Neural progenitor cell (in vitro differentiated cells): ENCODE measurements around the gene PCDHGB1. TPM values are rescaled to one million over a fixed set of nuclear protein-coding genes. Genes with fewer than 3 reads are reported as not detected.
A peak's percentile ranks its signal among the peaks of the same experiment; 100 is the strongest.
"Not testable (repeated sequence)": the region's sequence is repeated elsewhere in the genome, so short reads cannot be mapped to it uniquely, and the experiment has no call there.

Experiments used
- DNase-seq: peaks from one replicate; pipeline ENCODE4 v3.0.0-alpha.2; 2016; ENCODE audit warnings: low spot score
- H2AFZ ChIP-seq: fragments of 200-600 bp; sonication (generic); replicated peaks from 2 replicates; pipeline ENCODE4 v1.6.1; 2016; ENCODE audit warnings: antibody characterized with exemption
- H3F3A ChIP-seq: fragments of 200-600 bp; sonication (generic); 2 replicates; pipeline ENCODE4 v1.6.1; 2016; ENCODE audit warnings: antibody characterized with exemption, low read depth
- H3K27ac ChIP-seq: fragments of 200-600 bp; sonication (generic); 2 replicates; pipeline ENCODE4 v1.5.1; 2016; ENCODE audit warnings: mild to moderate bottlenecking
- H3K27me3 ChIP-seq: fragments of 200-600 bp; sonication (generic); 2 replicates; pipeline ENCODE4 v1.6.1; 2016; ENCODE audit warnings: mild to moderate bottlenecking, moderate library complexity
- H3K36me3 ChIP-seq: fragments of 200-600 bp; sonication (generic); 2 replicates; pipeline ENCODE4 v1.5.1; 2016
- H3K4me1 ChIP-seq: fragments of 200-600 bp; sonication (generic); 2 replicates; pipeline ENCODE4 v1.6.1; 2016; ENCODE audit warnings: mixed run types
- H3K4me2 ChIP-seq: fragments of 200-600 bp; sonication (generic); 2 replicates; pipeline ENCODE4 v1.6.1; 2016
- H3K4me3 ChIP-seq: fragments of 200-600 bp; sonication (generic); 2 replicates; pipeline ENCODE4 v1.5.1; 2016
- H3K79me2 ChIP-seq: fragments of 200-600 bp; sonication (generic); 2 replicates; pipeline ENCODE4 v1.6.1; 2016; ENCODE audit warnings: low read depth
- H3K9ac ChIP-seq: fragments of 200-600 bp; sonication (generic); 2 replicates; pipeline ENCODE4 v1.6.1; 2016
- H3K9me3 ChIP-seq: fragments of 200-600 bp; sonication (generic); 2 replicates; pipeline ENCODE4 v1.5.1; 2016; ENCODE audit warnings: low read depth
- H4K20me1 ChIP-seq: fragments of 200-600 bp; sonication (generic); 2 replicates; pipeline ENCODE4 v1.6.1; 2016; ENCODE audit warnings: low read depth
- H3K27ac Mint-ChIP-seq: 3 replicates; pipeline ENCODE4 v1.8.0; 2021; ENCODE audit warnings: mixed read lengths
- H3K27me3 Mint-ChIP-seq: 2 replicates; pipeline ENCODE4 v1.8.0; 2022; ENCODE audit warnings: low read depth, mild to moderate bottlenecking, inconsistent platforms, moderate library complexity, mixed read lengths; ENCODE audit not compliant: insufficient read depth
- H3K36me3 Mint-ChIP-seq: 3 replicates; pipeline ENCODE4 v1.8.0; 2021; ENCODE audit warnings: mixed read lengths
- H3K4me1 Mint-ChIP-seq: 3 replicates; pipeline ENCODE4 v1.8.0; 2021; ENCODE audit warnings: mixed read lengths
- H3K4me3 Mint-ChIP-seq: 3 replicates; pipeline ENCODE4 v1.8.0; 2021; ENCODE audit warnings: mild to moderate bottlenecking, moderate library complexity, mixed read lengths
- H3K9me3 Mint-ChIP-seq: 3 replicates; pipeline ENCODE4 v1.8.0; 2020; ENCODE audit warnings: mixed read lengths
- CTCF ChIP-seq: fragments of 200-600 bp; sonication (generic); IDR thresholded peaks from 2 replicates; pipeline ENCODE4 v1.5.1; 2017; ENCODE audit warnings: antibody characterized with exemption, mild to moderate bottlenecking
- EZH2 ChIP-seq: fragments of 200-600 bp; sonication (generic); IDR thresholded peaks from 2 replicates; pipeline ENCODE4 v1.6.1; 2017; ENCODE audit warnings: antibody characterized with exemption, mild to moderate bottlenecking, moderate library complexity
- EZH2phosphoT487 ChIP-seq: fragments of 200-600 bp; sonication (generic); IDR thresholded peaks from 2 replicates; pipeline ENCODE4 v1.6.1; 2017; ENCODE audit warnings: antibody characterized with exemption
- total RNA-seq: library from RNA; depleted of rRNA; stranded (reverse); fragments of >200 nt; gene quantifications from 2 replicates; pipeline ENCODE4 v1.2.3, GENCODE V29; 2015; ENCODE audit warnings: low replicate concordance

Gene PCDHGB1
- total RNA-seq, 1 donor from 2014 or later: 3.6 TPM

- Mint-ChIP-seq H3K27ac (no peak within 1 kb of the TSS), H3K36me3 (peaks cover 9% of the 10 kb centered on the region), H3K4me3 (no peak within 1 kb of the TSS), H3K9me3 (peaks cover 56% of the 10 kb centered on the region), H3K4me1 (no peaks in the 10 kb centered on the region), H3K27me3 (peaks cover 2% of the 10 kb centered on the region)
- H3K4me3 ChIP-seq: peak within 1 kb of the TSS; percentile 3
- no peak within 1 kb of the TSS for H3K27ac ChIP-seq
- no peaks in the 10 kb centered on the region for H3K4me1 ChIP-seq
- no peak for TF ChIP-seq EZH2
- no peak for TF ChIP-seq CTCF
- no peak for TF ChIP-seq EZH2phosphoT487
- H3K79me2 ChIP-seq: no peaks in the 10 kb centered on the region
- H4K20me1 ChIP-seq: no peaks in the 10 kb centered on the region
- H3K9ac ChIP-seq: no peak within 1 kb of the TSS
- peaks cover 57% of the 10 kb centered on the region for H3K9me3 ChIP-seq
- peaks cover 19% of the 10 kb centered on the region for H3K36me3 ChIP-seq
- H2AFZ ChIP-seq: no peak within 1 kb of the TSS
- H3K4me2 ChIP-seq: no peak within 1 kb of the TSS
- no peaks in the 10 kb centered on the region for H3K27me3 ChIP-seq
- H3F3A ChIP-seq: peaks cover 7% of the 10 kb centered on the region
- DNase-seq: no peak
These were observed 42.7 kb downstream of the PCDHGB1 start, which contains the start of gene PCDHGA8 for GRCh38 chr5:141392429-141393198. Gene PCDHGA8, plus strand, starts transcription at chr5:141392633. Its CDS starts 181 bp downstream, at chr5:141392814.

DNA sequence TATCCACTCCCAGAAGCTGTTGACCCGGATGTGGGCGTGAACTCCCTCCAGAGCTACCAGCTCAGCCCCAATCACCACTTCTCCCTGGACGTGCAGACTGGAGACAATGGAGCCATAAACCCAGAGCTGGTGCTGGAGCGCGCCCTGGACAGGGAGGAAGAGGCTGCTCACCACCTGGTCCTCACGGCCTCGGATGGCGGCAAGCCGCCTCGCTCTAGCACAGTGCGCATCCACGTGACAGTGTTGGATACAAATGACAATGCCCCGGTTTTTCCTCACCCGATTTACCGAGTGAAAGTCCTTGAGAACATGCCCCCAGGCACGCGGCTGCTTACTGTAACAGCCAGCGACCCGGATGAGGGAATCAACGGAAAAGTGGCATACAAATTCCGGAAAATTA is 43.4 kb downstream of the PCDHGB1 start:
- no peak for DNase-seq
- Histone ChIP-seq H3K27me3 (no peaks in the 10 kb centered on the region), H3K36me3 (peaks cover 19% of the 10 kb centered on the region), H3F3A (peaks cover 7% of the 10 kb centered on the region), H3K4me2 (no peak overlapping the region), H3K4me1 (no peaks in the 10 kb centered on the region), H3K79me2 (no peaks in the 10 kb centered on the region), H3K4me3 (no peak overlapping the region), H4K20me1 (no peaks in the 10 kb centered on the region), H3K9ac (no peak overlapping the region), H3K27ac (no peak overlapping the region), H2AFZ (no peak overlapping the region), H3K9me3 (peaks cover 58% of the 10 kb centered on the region)
- Mint-ChIP-seq H3K27ac (no peak overlapping the region), H3K4me1 (no peaks in the 10 kb centered on the region), H3K27me3 (peaks cover 2% of the 10 kb centered on the region), H3K9me3 (peaks cover 54% of the 10 kb centered on the region), H3K36me3 (peaks cover 9% of the 10 kb centered on the region), H3K4me3 (no peak overlapping the region)
- TF ChIP-seq EZH2phosphoT487 (no peak), CTCF (no peak), EZH2 (no peak)

GRCh38 chr5:141394401-141395187 is 44.7 kb downstream of the PCDHGB1 start:
- Histone ChIP-seq H3K9me3 (peaks cover 63% of the 10 kb centered on the region), H3K36me3 (peaks cover 19% of the 10 kb centered on the region)
- not testable (repeated sequence) for H3K27ac ChIP-seq, H3K79me2 ChIP-seq, H3F3A ChIP-seq, H3K4me1 Mint-ChIP-seq, H3K36me3 Mint-ChIP-seq, H3K27me3 Mint-ChIP-seq, H3K27me3 ChIP-seq, H3K4me2 ChIP-seq, H2AFZ ChIP-seq, H3K4me3 Mint-ChIP-seq, H3K27ac Mint-ChIP-seq, H3K9ac ChIP-seq, H3K4me1 ChIP-seq, H4K20me1 ChIP-seq, H3K4me3 ChIP-seq, DNase-seq
- peaks cover 56% of the 10 kb centered on the region for H3K9me3 Mint-ChIP-seq

DNA sequence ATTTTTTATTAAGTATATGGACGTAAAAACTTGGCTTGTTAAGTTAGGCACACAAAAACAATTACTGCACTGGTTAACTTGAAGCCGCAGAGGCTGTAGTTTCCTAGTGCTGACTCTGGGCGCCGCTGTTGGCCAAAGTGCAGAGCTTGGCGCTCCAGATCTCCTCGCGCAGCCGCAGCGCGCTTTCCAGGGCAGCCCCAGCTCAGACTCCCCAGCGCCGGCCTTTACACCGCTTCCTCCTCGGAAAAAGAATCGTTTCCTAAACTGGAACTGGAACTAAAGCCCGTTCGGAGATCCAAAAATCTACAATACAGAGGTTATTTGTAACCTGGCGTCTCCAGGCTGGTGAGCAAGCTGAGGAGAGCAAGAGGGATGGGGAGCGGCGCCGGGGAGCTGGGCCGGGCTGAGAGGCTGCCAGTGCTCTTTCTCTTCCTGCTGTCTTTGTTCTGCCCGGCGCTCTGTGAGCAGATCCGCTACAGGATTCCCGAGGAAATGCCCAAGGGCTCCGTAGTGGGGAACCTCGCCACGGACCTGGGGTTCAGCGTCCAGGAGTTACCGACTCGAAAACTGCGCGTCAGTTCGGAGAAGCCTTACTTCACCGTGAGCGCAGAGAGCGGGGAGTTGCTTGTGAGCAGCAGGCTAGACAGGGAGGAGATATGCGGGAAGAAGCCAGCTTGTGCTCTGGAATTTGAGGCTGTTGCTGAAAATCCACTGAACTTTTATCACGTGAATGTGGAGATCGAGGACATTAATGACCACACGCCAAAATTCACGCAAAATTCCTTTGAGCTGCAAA is 48.1 kb downstream of the PCDHGB1 start, which contains the start of gene PCDHGB5:
Gene PCDHGB5 (plus strand): TSS at position 192 of the 796 bp plus-strand sequence. CDS start 181 bp downstream, at position 373.
- not testable (repeated sequence) for H3K27ac Mint-ChIP-seq, H4K20me1 ChIP-seq, H3K4me3 Mint-ChIP-seq, H3F3A ChIP-seq, H3K36me3 Mint-ChIP-seq, H3K27ac ChIP-seq, H3K36me3 ChIP-seq, H3K4me1 ChIP-seq, H3K9ac ChIP-seq, H3K27me3 ChIP-seq, DNase-seq, H3K4me2 ChIP-seq, H3K79me2 ChIP-seq, H3K4me3 ChIP-seq, H3K27me3 Mint-ChIP-seq, H3K4me1 Mint-ChIP-seq, H2AFZ ChIP-seq
- H3K9me3 Mint-ChIP-seq: peaks cover 60% of the 10 kb centered on the region
- H3K9me3 ChIP-seq: peaks cover 41% of the 10 kb centered on the region
